Stimulated activated CD8-positive, alpha-beta memory T cell treated with anti-CD3 and anti-CD28 coated beads, Interleukin-2, amount 100 ng/mL, for 1 hour (primary cell): ENCODE results near the gene C1orf159.
A peak's percentile ranks its signal among the peaks of the same experiment; 100 is the strongest.

Experiments
- DNase-seq, 2 donors: peaks; one replicate each; pipeline ENCODE4 v3.0.0-alpha.2; 2020; ENCODE audit warnings: low read depth in 2 of 2

The C1orf159 gene

DNA sequence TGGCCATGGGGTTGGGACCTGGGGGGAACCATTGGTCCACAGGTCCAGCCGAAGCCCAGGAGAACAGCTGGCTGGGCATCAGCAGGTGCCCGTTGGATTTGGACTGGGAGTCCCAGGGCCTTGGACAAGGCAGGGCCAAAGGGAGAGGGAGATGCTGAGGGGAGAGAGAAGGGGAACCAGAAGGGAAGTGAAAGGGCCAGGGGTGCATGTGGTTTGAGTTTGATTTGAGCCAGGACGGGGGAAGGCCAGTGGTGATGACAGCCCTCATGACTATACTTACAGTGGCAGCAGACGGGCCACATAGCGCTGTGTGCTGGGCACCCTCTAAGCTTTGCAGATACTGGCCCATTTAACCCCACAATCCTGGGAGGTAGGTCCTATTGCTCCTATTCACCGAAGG is 77.2 kb downstream of the C1orf159 start:
- DNase-seq: no peak

- DNase-seq: no peak
These were observed 78.2 kb downstream of the C1orf159 start for GRCh38 chr1:1037366-1038327.

- no peak for DNase-seq
These were observed 80.5 kb downstream of the C1orf159 start for GRCh38 chr1:1035291-1035943.

GRCh38 chr1:1034439-1034781 is 81.5 kb downstream of the C1orf159 start:
- no peak for DNase-seq

- no peak for DNase-seq
These were observed 82.0 kb downstream of the C1orf159 start for GRCh38 chr1:1033731-1034438.

DNA sequence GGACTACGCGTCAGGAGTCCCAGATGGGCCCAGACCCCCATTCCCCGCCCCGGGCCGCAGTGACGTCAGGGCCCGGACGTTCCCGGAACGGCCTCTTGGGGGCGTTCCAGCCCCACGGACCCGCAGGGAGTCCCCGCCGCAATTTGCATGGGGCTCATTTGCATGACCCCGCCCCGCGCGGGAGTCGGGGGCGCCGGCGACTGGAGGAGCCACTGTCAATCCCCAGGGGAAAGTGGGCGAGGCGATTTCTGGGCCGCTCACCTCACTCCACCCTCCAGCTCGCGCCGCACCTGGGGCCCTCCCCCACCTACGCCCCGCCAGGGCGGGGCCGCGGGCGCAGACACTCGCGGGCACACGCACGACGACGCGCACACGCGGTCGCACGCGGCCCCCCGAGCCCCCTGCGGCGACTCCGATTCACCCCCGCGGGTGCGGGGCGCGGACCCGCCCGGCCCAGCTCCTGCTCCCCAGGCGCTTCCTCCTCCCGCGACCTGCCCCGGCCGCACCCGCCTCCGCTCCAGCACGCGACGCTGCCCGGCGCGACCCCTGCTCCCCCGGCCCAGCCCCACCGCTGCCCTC is 82.8 kb downstream of the C1orf159 start:
- DNase-seq: peak; percentile 70 to 73

DNA sequence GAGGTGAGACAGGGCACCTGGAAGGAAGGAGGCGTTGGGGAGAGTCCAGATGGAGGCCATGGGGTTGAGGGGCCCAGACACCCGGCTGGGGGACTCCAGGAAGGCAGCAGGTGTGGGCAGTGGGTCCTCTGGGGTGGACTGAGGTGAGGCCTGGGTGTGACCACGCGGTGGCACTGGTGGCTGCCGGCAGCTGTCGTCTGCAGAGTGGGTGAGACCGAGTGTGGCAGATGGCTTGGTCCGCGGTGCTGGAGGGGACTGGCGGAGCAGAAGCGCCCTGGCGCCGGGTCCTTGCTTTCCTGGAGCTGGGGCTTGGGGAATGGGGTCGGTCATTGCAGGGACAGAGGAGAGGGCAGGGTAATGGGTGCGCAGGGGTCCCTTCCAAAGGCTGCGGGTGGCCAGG is 83.5 kb downstream of the C1orf159 start:
- DNase-seq: no peak
